ENCODE measurements around the gene EDEM1. TPM values are rescaled to one million over a fixed set of nuclear protein-coding genes. Genes with fewer than 3 reads are reported as not detected.

EDEM1 gene
- total and polyA plus RNA-seq, 2 experiments from 2014 or later, result 17.3 to 24.3 TPM

DNA sequence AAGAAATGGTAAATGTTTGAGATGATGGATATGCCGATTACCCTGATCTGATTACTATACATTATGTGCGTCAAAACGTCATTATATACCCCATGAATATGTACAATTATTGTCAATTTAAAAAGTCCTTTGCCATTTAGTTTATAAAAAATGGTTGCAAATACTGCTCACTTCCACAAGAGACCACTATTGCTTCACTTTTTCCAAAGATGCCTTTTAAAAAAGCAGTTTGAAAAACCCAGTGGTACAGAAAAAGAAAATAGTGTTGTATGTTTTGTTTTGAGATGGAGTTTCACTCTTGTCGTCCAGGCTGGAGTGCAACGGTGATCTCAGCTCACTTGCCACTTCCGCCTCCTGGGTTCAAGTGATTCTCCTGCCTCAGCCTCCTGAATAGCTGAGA is 39.3 kb downstream of the EDEM1 start:
- Histone ChIP-seq H2AFZ (no peak overlapping the region), H3K9ac (no peak overlapping the region), H3K4me3 (no peak overlapping the region), H3K9me3 (ENCODE audit: low read depth) (no peaks in the 10 kb centered on the region), H3K27ac (no peak overlapping the region), H3K9me2 (ENCODE audit: insufficient read depth) (no peaks in the 10 kb centered on the region), H3K4me2 (ENCODE audit: unreplicated experiment) (no peak overlapping the region), H3K36me3 (ENCODE audit: low read depth) (no peaks in the 10 kb centered on the region), H4K20me1 (ENCODE audit: insufficient read depth) (no peaks in the 10 kb centered on the region), H3K27me3 (replicated peaks; ENCODE audit: insufficient read depth) (peaks cover 11% of the 10 kb centered on the region; the same call in 1 of the 2 replicates), H3K79me2 (ENCODE audit: insufficient read depth) (no peaks in the 10 kb centered on the region), H3F3A (ENCODE audit: insufficient read depth) (peaks cover 15% of the 10 kb centered on the region; the same call in 1 of the 2 replicates), H3K4me1 (ENCODE audit: insufficient read depth) (no peaks in the 10 kb centered on the region)
- TF ChIP-seq EZH2phosphoT487 (IDR thresholded peaks at IDR 0.05; ENCODE audit: insufficient read depth, low read depth), result no peak
- no peak for TF ChIP-seq EZH2 (IDR thresholded peaks at IDR 0.05; ENCODE audit: insufficient read depth, poor library complexity, severe bottlenecking)
- in situ Hi-C loops (cut with MboI), result loop anchor here (25.0 kb wide), 1 partner anchor 1561 kb away; no protein-coding TSS in a partner anchor
- 28 to 32% methylated on average over 6 of the region's 6 CpGs for WGBS, 2 experiments (ENCODE audit: low coverage in 1 of 2, low lambda C conversion rate in 2 of 2, missing lambda C conversion rate in 2 of 2)
- DNase-seq, result peak; percentile 67

GRCh38 chr3:5227812-5228211 is 40.3 kb downstream of the EDEM1 start:
- DNase-seq, result peak; percentile 48
- Histone ChIP-seq H3K27me3 (replicated peaks; ENCODE audit: insufficient read depth) (peaks cover 13% of the 10 kb centered on the region; the same call in 1 of the 2 replicates), H2AFZ (no peak overlapping the region), H3K9ac (no peak overlapping the region), H3F3A (ENCODE audit: insufficient read depth) (peaks cover 15% of the 10 kb centered on the region; the same call in 1 of the 2 replicates), H4K20me1 (ENCODE audit: insufficient read depth) (no peaks in the 10 kb centered on the region), H3K4me1 (ENCODE audit: insufficient read depth) (no peaks in the 10 kb centered on the region), H3K4me2 (ENCODE audit: unreplicated experiment) (no peak overlapping the region), H3K9me2 (ENCODE audit: insufficient read depth) (no peaks in the 10 kb centered on the region), H3K36me3 (ENCODE audit: low read depth) (no peaks in the 10 kb centered on the region), H3K79me2 (ENCODE audit: insufficient read depth) (no peaks in the 10 kb centered on the region), H3K4me3 (no peak overlapping the region), H3K27ac (no peak overlapping the region), H3K9me3 (ENCODE audit: low read depth) (no peaks in the 10 kb centered on the region)
- 19 to 27% methylated on average over 6 of the region's 6 CpGs for WGBS, 2 experiments (ENCODE audit: low coverage in 1 of 2, low lambda C conversion rate in 2 of 2, missing lambda C conversion rate in 2 of 2)
- in situ Hi-C loops (cut with MboI), result loop anchor here (25.0 kb wide), 1 partner anchor 1559 kb away; no protein-coding TSS in a partner anchor
- TF ChIP-seq EZH2 (IDR thresholded peaks at IDR 0.05; ENCODE audit: insufficient read depth, poor library complexity, severe bottlenecking), result no peak
- no peak for TF ChIP-seq EZH2phosphoT487 (IDR thresholded peaks at IDR 0.05; ENCODE audit: insufficient read depth, low read depth)

GRCh38 chr3:5229414-5229813 is 41.9 kb downstream of the EDEM1 start:
- no peaks in the 10 kb centered on the region for H3K4me1 ChIP-seq (ENCODE audit: insufficient read depth)
- H3K36me3 ChIP-seq (ENCODE audit: low read depth), result no peaks in the 10 kb centered on the region
- H3K9me3 ChIP-seq (ENCODE audit: low read depth), result no peaks in the 10 kb centered on the region
- TF ChIP-seq EZH2phosphoT487 (IDR thresholded peaks at IDR 0.05; ENCODE audit: insufficient read depth, low read depth), result no peak
- no peak for TF ChIP-seq EZH2 (IDR thresholded peaks at IDR 0.05; ENCODE audit: insufficient read depth, poor library complexity, severe bottlenecking)
- H3F3A ChIP-seq (ENCODE audit: insufficient read depth), result peaks cover 12% of the 10 kb centered on the region; the same call in 1 of the 2 replicates
- no peak overlapping the region for H2AFZ ChIP-seq
- peaks cover 13% of the 10 kb centered on the region; the same call in 1 of the 2 replicates for H3K27me3 ChIP-seq (replicated peaks; ENCODE audit: insufficient read depth)
- no peaks in the 10 kb centered on the region for H4K20me1 ChIP-seq (ENCODE audit: insufficient read depth)
- no peaks in the 10 kb centered on the region for H3K79me2 ChIP-seq (ENCODE audit: insufficient read depth)
- in situ Hi-C loops (cut with MboI), result loop anchor here (25.0 kb wide), 1 partner anchor 1558 kb away; no protein-coding TSS in a partner anchor
- H3K9ac ChIP-seq, result no peak overlapping the region
- no peaks in the 10 kb centered on the region for H3K9me2 ChIP-seq (ENCODE audit: insufficient read depth)
- no peak overlapping the region for H3K27ac ChIP-seq
- H3K4me3 ChIP-seq, result no peak overlapping the region
- DNase-seq, result no peak
- 49 to 51% methylated on average over 2 of the region's 2 CpGs for WGBS, 2 experiments (ENCODE audit: low coverage in 1 of 2, low lambda C conversion rate in 2 of 2, missing lambda C conversion rate in 2 of 2)
- no peak overlapping the region for H3K4me2 ChIP-seq (ENCODE audit: unreplicated experiment)

GRCh38 chr3:5231074-5231473 is 43.6 kb downstream of the EDEM1 start:
- no peak overlapping the region for H3K4me2 ChIP-seq (ENCODE audit: unreplicated experiment)
- H3K4me1 ChIP-seq (ENCODE audit: insufficient read depth), result no peaks in the 10 kb centered on the region
- in situ Hi-C loops (cut with MboI), result loop anchor here (25.0 kb wide), 1 partner anchor 1556 kb away; no protein-coding TSS in a partner anchor
- peaks cover 12% of the 10 kb centered on the region; the same call in 1 of the 2 replicates for H3F3A ChIP-seq (ENCODE audit: insufficient read depth)
- H4K20me1 ChIP-seq (ENCODE audit: insufficient read depth), result no peaks in the 10 kb centered on the region
- no peak overlapping the region for H3K27ac ChIP-seq
- no peaks in the 10 kb centered on the region for H3K9me2 ChIP-seq (ENCODE audit: insufficient read depth)
- H3K9me3 ChIP-seq (ENCODE audit: low read depth), result no peaks in the 10 kb centered on the region
- no peak overlapping the region for H3K9ac ChIP-seq
- 4 to 7% methylated on average over 6 of the region's 6 CpGs for WGBS, 2 experiments (ENCODE audit: low coverage in 1 of 2, low lambda C conversion rate in 2 of 2, missing lambda C conversion rate in 2 of 2)
- DNase-seq, result no peak
- no peak overlapping the region for H3K4me3 ChIP-seq
- H3K79me2 ChIP-seq (ENCODE audit: insufficient read depth), result no peaks in the 10 kb centered on the region
- H3K27me3 ChIP-seq (replicated peaks; ENCODE audit: insufficient read depth), result peaks cover 13% of the 10 kb centered on the region; the same call in 1 of the 2 replicates
- no peak overlapping the region for H2AFZ ChIP-seq
- no peaks in the 10 kb centered on the region for H3K36me3 ChIP-seq (ENCODE audit: low read depth)
- TF ChIP-seq EZH2phosphoT487 (IDR thresholded peaks at IDR 0.05; ENCODE audit: insufficient read depth, low read depth), result no peak
- TF ChIP-seq EZH2 (IDR thresholded peaks at IDR 0.05; ENCODE audit: insufficient read depth, poor library complexity, severe bottlenecking), result no peak
